OCI-LY3 (cell line): ENCODE data around the gene FAM228B.
A peak's percentile ranks its signal among the peaks of the same experiment; 100 is the strongest.

Experiments
- H2AFZ ChIP-seq: fragments of 200-600, 300-600 bp; shearing (Covaris generic); 2 replicates; pipeline ENCODE4 v1.6.0; 2014; ENCODE audit warnings: antibody characterized with exemption, low read depth, low read length
- H3K27ac ChIP-seq: fragments of 200-600, 300-600 bp; sonication (generic); 2 replicates; pipeline ENCODE4 v1.5.1; 2014; ENCODE audit warnings: mild to moderate bottlenecking, low read length, moderate library complexity, mixed read lengths
- H3K27me3 ChIP-seq: fragments of 200-600, 300-600 bp; sonication (generic); 2 replicates; pipeline ENCODE4 v1.6.1; 2014; ENCODE audit warnings: low read depth, low read length, mixed read lengths
- H3K36me3 ChIP-seq: fragments of 200-600, 300-600 bp; sonication (generic); replicated peaks from 2 replicates; pipeline ENCODE3; 2014; ENCODE audit warnings: low read depth, low read length, mixed read lengths
- H3K4me1 ChIP-seq: fragments of 300-600, 200-600 bp; sonication (generic); 2 replicates; pipeline ENCODE4 v1.6.1; 2014; ENCODE audit warnings: low read length, mixed read lengths
- H3K4me2 ChIP-seq: fragments of 200-600, 300-600 bp; sonication (generic); 2 replicates; pipeline ENCODE4 v1.6.1; 2014; ENCODE audit warnings: low read length, mixed read lengths
- H3K4me3 ChIP-seq: fragments of 300-600, 200-600 bp; sonication (generic); 2 replicates; pipeline ENCODE4 v1.5.1; 2014; ENCODE audit warnings: antibody characterized with exemption, mild to moderate bottlenecking, low read length, moderate library complexity
- H3K79me2 ChIP-seq: fragments of 300-600, 200-600 bp; shearing (Covaris generic); 2 replicates; pipeline ENCODE4 v1.6.1; 2014; ENCODE audit warnings: mild to moderate bottlenecking, low read length, mixed read lengths
- H3K9ac ChIP-seq: fragments of 300-600, 200-600 bp; shearing (Covaris generic); 2 replicates; pipeline ENCODE4 v1.6.0; 2014; ENCODE audit warnings: mild to moderate bottlenecking, low read length, moderate library complexity
- H3K9me3 ChIP-seq: fragments of 200-600, 300-600 bp; shearing (Covaris generic); 2 replicates; pipeline ENCODE4 v1.6.1; 2014; ENCODE audit warnings: low read length, mixed read lengths; ENCODE audit not compliant: insufficient read depth
- H4K20me1 ChIP-seq: fragments of 200-600, 300-600 bp; sonication (generic); 2 replicates; pipeline ENCODE4 v1.6.1; 2016; ENCODE audit warnings: low read length, mixed read lengths; ENCODE audit not compliant: insufficient read depth
- EZH2phosphoT487 ChIP-seq: fragments of 200-600 bp; shearing (Covaris generic); IDR thresholded peaks from 2 replicates; pipeline ENCODE4 v1.6.1; 2018; ENCODE audit warnings: antibody characterized with exemption, mixed run types, low read depth
- TF ChIP-seq, protein P1 (sequence below): fragments of 200-600, 300-600 bp; sonication (generic); IDR thresholded peaks from 2 replicates; pipeline ENCODE4 v1.5.1; 2014; ENCODE audit warnings: antibody characterized with exemption, low read length, low read depth

Gene FAM228B

DNA sequence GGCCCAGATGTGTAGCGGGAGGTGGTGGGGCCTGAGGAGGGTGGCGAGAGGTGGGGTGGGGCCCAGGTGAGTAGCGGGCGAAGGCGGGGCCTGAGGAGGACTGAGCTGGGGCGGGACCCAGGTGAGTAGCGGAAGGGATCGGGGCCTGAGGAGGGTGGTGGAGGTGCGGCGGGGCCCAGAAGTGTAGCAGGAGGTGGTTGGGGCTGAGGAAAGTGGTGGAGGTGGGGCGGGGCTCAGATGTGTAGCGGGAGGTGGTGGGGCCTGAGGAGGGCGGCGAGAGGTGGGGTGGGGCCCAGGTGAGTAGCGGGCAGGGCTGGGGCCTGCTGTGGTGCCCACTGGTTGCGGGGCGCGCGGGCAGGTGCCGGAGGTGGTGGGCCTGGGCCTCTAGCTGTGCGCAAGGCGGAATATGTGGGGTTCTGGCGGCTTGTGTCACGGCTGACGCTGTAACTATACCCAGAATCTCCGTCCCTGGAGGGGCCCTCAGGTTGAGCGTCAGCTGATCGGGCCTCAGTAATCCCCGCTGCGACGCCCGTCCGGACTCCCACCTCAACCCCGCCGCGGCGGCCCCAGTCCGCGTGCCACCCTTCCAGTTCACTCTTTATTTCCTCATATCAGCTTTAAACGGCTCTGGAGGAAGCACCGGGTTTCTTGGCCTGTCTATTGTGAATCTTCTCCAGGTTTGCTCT, 46.3 kb upstream of the FAM228B start:
- no peaks in the 10 kb centered on the region for H3K9me3 ChIP-seq
- H3K79me2 ChIP-seq: peaks cover 19% of the 10 kb centered on the region
- peaks cover 11% of the 10 kb centered on the region for H3K4me1 ChIP-seq
- no peaks in the 10 kb centered on the region for H4K20me1 ChIP-seq
- peak overlapping the region; percentile 63 for H3K9ac ChIP-seq
- H2AFZ ChIP-seq: peak overlapping the region; percentile 69
- no peak for TF ChIP-seq EZH2phosphoT487
- TF ChIP-seq, protein P1, sequence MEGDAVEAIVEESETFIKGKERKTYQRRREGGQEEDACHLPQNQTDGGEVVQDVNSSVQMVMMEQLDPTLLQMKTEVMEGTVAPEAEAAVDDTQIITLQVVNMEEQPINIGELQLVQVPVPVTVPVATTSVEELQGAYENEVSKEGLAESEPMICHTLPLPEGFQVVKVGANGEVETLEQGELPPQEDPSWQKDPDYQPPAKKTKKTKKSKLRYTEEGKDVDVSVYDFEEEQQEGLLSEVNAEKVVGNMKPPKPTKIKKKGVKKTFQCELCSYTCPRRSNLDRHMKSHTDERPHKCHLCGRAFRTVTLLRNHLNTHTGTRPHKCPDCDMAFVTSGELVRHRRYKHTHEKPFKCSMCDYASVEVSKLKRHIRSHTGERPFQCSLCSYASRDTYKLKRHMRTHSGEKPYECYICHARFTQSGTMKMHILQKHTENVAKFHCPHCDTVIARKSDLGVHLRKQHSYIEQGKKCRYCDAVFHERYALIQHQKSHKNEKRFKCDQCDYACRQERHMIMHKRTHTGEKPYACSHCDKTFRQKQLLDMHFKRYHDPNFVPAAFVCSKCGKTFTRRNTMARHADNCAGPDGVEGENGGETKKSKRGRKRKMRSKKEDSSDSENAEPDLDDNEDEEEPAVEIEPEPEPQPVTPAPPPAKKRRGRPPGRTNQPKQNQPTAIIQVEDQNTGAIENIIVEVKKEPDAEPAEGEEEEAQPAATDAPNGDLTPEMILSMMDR: no peak
- peaks cover 11% of the 10 kb centered on the region for H3K36me3 ChIP-seq
- peak overlapping the region; percentile 83 for H3K4me3 ChIP-seq
- H3K4me2 ChIP-seq: peak overlapping the region; percentile 62
- H3K27ac ChIP-seq: no peak overlapping the region
- H3K27me3 ChIP-seq: no peaks in the 10 kb centered on the region

DNA sequence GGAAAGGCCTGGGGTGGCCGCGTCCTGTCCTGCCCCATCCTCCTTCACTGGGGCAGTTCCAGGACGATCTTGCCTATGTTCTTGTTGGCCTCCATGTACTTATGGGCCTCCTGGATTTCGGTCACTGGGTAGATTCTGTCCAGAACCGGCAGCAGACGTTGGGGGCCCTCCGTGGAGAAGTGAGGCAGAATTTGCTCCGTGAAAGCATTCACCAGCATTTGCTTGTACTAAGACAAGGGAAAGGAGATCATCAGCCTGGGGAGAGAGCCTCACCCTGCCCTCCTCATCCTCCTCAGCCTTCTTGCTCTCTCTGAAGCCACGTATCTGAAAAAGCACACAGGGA, 45.8 kb upstream of the FAM228B start:
- H3K36me3 ChIP-seq: peaks cover 8% of the 10 kb centered on the region
- no peaks in the 10 kb centered on the region for H4K20me1 ChIP-seq
- no peaks in the 10 kb centered on the region for H3K9me3 ChIP-seq
- no peaks in the 10 kb centered on the region for H3K27me3 ChIP-seq
- no peak overlapping the region for H3K27ac ChIP-seq
- peak overlapping the region; percentile 69; the same call in 1 of the 2 replicates for H2AFZ ChIP-seq
- peaks cover 11% of the 10 kb centered on the region for H3K4me1 ChIP-seq
- peaks cover 19% of the 10 kb centered on the region for H3K79me2 ChIP-seq
- H3K4me3 ChIP-seq: peak overlapping the region; percentile 83
- TF ChIP-seq, protein P1: no peak
- no peak for TF ChIP-seq EZH2phosphoT487
- H3K9ac ChIP-seq: peak overlapping the region; percentile 63
- H3K4me2 ChIP-seq: peak overlapping the region; percentile 62

DNA sequence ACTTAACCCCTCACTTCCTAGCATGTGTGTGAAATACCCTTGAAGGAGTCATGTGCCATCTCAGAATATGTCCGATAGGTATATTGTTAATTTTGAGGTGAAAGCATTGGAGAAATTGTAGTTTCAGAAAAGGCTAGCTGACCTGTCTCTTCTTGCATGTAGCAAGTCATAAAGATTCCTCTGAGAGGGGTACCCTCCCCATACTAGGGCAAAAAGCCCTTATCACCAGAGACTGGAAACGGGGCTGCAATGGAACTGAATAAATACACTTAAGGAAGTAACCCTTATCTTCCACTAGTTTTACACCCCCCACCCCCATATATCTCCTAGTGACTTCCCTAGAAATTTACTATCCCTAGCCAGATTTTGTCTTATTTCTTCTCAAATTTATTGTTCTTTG, 45.4 kb upstream of the FAM228B start:
- H3K27ac ChIP-seq: no peak overlapping the region

DNA sequence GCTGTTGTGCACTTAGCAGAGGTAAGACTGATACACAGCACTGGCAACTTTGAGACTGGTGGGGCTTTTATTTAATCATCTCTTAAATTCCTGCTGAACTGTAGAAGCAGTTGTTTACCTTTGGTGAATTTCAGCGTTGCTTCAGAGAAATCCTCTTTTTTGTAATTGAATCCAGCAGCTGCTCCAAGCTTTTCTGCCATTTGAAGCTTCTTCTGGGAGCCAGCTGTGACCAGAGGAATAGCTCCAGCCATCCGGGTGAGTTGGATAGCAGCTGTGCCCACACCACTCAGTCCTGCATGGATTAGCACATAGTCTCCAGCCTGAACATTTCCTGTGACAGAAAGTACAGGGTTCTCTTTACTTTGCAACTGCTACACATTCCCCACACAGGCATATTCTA, 42.6 kb upstream of the FAM228B start:
- no peak overlapping the region for H3K9ac ChIP-seq
- H4K20me1 ChIP-seq: no peaks in the 10 kb centered on the region
- no peak overlapping the region for H3K4me3 ChIP-seq
- TF ChIP-seq, protein P1: no peak
- peaks cover 19% of the 10 kb centered on the region for H3K4me1 ChIP-seq
- H3K79me2 ChIP-seq: peaks cover 4% of the 10 kb centered on the region
- no peak overlapping the region for H3K4me2 ChIP-seq
- no peak overlapping the region for H2AFZ ChIP-seq
- H3K9me3 ChIP-seq: no peaks in the 10 kb centered on the region
- no peaks in the 10 kb centered on the region for H3K27me3 ChIP-seq
- H3K36me3 ChIP-seq: no peaks in the 10 kb centered on the region
- no peak overlapping the region for H3K27ac ChIP-seq

More for the DNA sequence above, 45.4 kb upstream of the FAM228B start:
- Histone ChIP-seq H3K9me3 (no peaks in the 10 kb centered on the region), H3K79me2 (peaks cover 19% of the 10 kb centered on the region), H2AFZ (no peak overlapping the region), H4K20me1 (no peaks in the 10 kb centered on the region), H3K36me3 (peaks cover 5% of the 10 kb centered on the region), H3K9ac (0 out of 2 replicates have a peak overlapping the region, but pooled peaks have one; percentile 63), H3K4me1 (peaks cover 12% of the 10 kb centered on the region), H3K4me3 (peak overlapping the region; percentile 83), H3K4me2 (peak overlapping the region; percentile 62), H3K27me3 (no peaks in the 10 kb centered on the region)
- TF ChIP-seq EZH2phosphoT487: no peak
- TF ChIP-seq, protein P1: no peak
